Measurements from ENCODE around the gene B4GALT2. TPM values are rescaled to one million over a fixed set of nuclear protein-coding genes. Genes with fewer than 3 reads are reported as not detected.

B4GALT2 gene
- total RNA-seq, 1 donor from 2014 or later, result 66.3 TPM

DNA sequence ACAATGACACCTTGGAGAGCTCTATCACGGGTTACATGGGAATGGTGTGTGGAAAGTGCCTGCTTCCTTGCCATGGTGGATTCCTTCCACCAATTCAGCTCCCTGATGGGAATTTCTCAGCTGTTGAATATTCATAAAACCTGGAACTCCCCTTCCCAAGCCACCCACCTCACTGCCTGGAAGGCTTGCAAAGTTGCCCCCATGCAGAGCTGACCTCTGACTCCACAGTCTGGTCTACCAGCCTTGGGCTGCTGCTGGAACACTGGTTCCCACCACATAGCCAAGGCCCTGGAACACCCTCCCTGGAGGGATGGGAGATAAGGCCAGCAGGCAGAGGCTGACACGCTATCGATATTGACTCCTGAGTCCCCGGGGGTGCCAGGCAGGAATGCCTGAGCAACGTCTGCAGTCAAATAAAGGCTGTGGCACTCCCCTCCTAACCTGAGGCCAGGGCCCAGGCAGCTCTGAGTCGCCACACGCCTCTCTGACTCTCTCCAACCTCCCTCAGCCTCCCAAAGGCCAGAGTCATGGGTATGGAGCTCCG, 21.2 kb downstream of the B4GALT2 start:
- DNase-seq (ENCODE audit: low spot score), result no peak

DNA sequence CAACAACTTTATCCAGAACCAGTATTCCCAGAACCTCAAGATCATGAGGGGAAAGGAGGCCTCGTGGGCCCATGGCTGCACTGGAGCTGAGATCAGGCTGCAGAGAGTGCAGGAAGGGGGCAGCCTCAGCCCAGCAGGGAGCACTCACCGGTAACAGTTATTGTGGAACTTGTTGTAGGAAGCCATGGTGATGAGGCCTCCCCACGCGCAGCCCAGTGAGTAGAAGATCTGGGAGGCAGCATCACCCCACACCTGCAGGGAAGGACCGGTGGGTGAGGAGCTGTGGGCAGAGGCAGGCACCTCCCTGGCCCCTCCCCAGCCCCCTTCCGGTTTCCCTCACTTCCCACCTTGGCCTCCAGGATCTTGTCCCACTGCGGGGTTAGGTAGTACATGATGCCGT, 23.2 kb downstream of the B4GALT2 start:
- no peak for DNase-seq (ENCODE audit: low spot score)

DNA sequence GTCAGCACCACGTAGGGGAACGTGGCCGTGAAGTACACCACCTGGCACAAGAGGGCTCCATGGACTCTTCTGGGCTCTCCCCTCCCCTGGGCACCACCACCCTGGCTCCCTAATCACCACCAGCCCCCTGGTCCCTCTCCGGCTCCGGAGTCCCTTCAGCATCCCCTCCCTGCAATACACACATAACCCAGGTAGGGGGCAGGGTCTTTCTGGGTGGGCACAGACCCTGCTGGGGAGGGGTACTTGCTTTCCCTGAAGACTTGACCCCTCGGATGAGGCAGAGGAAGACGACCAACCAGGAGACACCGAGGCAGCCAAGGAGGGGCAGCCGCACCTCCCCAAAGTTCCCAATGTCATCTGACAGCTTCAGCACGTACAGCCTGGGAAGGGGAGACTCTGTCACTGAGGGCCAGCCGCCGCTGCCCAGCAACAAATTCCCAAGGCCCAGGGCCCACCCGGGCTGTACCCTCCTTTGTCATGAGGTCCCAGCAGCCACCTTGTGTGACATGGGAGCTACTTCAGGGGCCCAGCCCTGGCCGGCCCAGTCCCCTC, 23.7 kb downstream of the B4GALT2 start:
- no peak for DNase-seq (ENCODE audit: low spot score)

DNA sequence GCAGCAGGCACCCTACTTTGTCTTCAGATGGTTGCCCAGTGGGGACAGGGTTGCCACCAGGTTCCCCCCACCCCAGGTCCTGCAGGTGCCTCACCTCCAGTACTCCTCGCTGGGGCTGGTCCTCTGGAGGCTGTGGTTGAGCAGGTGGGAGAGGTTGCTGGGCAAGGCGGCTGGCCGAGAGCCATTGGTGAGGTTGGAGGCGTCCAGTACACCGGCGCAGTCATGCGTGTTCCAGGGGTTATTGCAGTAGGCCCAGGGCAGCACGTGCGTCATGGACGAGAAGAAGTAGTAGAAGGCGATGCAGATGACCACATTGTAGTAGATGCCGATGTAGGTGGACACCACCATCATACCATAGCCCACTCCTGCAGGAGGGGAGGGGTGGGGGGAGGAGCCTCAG, 29.2 kb downstream of the B4GALT2 start:
- DNase-seq (ENCODE audit: low spot score), result no peak

DNA sequence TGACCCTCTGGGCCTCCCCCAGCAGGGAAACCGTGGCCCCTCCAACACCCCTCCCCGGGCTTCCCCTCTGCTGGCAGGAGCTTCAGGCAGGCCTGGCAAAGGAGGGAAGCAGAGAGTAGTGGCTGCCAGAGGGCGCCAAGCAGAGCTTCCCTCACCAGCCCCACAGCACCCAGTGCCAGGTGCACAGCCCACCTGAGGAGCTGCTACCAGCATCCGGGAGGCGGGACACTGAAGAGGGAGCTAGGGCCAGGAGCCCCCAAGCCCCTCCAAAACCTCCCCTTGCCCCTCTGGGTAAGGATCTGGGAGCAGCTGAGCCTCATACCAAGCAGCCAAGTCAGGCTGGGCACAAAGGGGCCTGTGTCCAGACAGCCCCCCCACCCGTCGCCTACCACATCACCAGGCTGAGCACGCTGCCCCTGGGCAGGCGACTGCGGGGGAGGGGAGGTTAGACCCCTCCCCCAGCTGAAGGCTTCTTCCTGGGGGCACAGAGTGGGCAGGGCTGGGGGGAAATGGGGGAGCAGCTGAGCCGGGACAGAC, 32.0 kb downstream of the B4GALT2 start:
- DNase-seq (ENCODE audit: low spot score), result no peak

DNA sequence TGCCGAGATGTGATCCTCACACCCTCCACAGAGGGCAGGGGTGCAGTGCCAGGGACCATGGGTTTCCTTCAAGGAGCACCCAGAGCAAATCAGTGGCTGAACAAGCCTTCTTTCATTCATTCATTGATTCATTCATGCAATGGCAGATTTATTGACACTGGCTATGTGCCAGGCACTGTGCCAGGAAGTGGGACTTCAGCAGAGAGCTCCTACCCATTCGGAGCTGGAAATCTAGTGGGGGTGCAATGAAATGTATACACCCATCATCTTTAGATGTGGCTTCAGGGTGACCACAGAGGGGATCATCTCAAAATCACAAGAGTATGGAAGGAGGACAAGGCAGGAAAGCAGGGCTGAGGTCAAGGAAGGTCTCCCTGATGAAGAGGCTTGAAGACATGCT, 33.4 kb downstream of the B4GALT2 start:
- DNase-seq (ENCODE audit: low spot score), result no peak

DNA sequence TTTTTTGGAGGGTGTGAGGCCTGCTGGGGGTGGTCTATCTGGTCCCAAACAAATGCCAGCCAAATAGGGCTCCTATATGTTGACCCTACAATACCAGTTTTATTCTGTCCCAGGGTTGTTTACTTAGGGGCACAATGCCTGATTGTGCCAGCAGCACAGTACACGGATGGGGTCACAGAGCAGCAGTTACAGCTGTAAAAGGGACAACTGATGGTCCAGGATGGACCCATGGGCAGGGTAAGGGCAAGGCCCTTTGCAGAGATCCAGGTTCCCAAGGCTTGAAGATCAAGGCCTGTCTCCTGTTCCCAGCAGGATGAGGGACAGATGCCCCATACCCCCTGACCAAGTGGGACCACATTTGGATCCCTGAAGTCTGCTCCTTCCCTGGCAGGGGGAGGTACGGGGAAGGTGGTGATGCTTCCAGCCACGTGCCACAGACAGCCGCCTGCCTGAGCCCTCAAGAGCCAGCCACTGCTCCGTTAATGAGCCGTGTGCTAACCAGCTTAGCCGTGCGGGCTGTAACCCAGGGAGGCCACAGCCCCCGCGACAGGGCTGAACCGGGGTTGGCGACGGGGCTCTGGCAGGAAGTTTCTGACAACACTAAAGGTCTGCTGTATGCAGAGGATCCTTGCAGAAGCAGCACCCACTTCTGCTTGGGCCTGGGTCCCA, 34.1 kb downstream of the B4GALT2 start:
- no peak for DNase-seq (ENCODE audit: low spot score)

DNA sequence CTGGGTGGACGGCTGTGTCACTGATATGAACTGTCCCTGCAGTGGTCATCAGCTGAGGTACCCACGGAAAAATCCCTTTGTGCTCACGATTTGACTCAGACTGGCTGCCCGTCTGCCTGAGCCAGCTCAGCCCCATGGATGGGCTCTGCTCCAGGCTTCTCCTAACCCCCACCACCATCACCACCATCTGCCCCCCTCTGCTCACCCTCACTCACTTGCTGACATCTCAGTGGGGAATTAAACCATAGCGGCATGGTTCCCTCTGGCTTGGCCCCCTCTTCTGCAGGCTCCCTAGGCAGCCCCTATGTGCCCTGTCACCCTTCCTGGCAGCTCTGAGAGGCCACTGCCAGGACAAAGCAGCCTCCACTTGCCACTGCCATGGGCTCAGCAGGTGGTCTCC, 34.9 kb downstream of the B4GALT2 start:
- DNase-seq (ENCODE audit: low spot score), result no peak

DNA sequence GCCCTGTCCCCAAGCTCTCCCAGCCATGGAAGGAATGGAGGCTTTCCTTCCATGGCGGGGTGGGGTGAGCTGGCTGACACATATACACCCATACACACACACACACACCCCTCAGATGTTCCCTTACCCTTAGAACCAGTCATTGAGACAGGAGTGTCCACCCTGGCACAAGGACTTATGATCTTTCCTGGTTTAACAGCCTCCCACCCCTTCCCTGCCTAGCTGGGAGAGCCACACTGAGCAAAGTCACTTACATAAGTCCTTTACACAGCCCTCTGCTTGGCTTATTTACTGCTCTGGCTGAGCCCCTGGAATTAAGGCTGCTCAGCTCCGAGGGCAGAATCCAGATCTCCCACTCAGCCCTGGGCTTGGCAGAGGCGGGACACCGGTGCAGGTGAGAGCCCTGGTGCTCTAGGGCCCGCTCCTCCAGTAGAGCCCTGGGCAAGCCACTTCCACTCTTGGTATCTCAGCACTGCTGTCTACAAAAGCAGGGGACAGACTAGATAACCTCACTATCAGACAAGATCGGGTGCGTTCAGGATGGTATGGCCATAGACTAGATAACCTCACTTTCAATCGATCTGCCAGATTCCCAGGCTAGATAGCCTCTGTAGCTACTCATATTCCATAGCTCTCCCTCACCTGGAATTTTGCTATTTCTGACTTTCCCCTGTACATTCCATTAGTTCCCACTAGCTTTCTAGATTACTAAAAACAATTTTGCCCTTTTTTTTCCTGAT, 35.5 kb downstream of the B4GALT2 start:
- no peak for DNase-seq (ENCODE audit: low spot score)

DNA sequence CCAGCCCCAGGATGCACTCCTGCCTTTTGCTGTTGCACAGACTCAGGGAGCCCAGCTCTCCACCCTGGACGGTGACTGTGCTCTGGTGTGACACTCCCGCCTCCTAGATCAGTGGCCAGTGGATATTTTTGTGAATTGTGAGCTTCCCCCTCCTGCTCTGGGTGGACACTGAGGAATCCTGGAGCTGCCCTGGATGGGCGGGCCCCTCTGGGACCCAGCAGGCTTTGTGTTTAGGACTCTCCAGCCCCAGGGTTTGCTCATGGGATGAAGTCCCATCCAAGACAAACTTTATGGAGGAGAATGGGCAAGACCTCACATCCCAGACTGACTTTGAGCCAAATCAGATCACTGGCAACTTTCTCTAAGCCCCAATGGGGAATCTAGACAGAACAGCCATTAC, 36.2 kb downstream of the B4GALT2 start:
- DNase-seq (ENCODE audit: low spot score), result no peak

DNA sequence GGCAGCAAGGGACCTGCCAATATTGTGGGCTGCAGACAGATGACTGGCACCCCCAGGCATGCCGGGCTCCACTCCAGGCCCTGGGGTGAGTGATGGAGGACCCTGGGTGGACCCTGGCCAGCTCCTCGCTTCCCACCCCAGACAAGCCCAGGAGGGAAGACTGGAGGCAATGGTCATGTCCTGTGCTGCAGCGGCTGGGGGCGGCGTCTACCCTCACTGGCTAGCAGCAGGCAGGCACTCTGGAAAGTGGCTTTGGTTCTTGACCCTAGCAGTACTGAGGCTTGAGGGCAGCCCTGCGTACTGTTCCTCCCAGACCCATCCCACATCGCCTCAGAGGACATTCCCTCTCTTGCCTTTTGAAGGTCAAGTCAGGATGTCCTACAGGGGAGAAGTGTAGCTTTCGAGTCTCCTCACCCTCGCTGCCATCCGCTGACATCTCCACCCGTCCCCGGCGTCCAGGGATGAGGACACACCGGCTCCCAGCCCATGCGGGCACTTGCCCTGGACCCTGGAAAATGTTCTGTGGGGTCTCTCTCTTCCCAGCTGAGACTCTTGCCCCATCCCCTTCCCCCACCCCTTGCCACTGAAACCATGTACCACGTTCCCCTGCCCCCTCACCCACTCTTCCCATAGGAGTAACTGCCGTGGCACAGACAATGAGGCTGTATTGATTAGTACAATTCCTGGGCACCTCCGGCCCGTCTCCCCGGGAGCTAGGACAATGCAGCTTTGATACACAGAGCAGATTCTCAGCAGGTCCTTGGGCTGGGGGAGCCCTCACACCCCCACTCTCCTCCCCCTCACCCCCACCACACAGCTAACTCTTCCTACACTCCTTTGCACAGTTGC, 37.3 kb downstream of the B4GALT2 start:
- DNase-seq (ENCODE audit: low spot score), result no peak

DNA sequence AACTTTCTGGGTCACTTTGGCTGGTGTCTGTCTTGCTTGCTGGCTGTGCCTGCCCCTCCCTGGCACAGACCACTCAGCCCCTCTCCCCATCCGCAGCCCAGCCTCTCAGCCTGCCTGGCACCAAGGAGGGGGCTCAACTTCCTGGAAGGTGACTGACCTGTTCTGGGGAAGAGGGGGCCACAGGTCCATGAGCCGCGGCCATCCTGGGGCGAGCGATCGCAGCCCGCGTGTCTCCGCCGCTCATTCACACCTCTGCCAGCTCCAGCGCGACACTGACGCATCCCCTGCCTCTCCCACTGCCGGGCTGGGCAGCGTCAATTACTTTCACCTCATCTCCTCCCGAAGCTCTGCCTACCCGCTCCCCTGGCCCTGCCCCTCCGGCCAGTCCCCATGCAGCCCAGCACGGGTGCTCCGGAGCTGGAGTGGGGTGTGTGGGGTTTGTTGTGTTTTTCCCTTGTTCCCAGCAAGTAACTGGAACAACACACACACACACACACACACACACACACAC, 37.9 kb downstream of the B4GALT2 start:
- DNase-seq (ENCODE audit: low spot score), result no peak

DNA sequence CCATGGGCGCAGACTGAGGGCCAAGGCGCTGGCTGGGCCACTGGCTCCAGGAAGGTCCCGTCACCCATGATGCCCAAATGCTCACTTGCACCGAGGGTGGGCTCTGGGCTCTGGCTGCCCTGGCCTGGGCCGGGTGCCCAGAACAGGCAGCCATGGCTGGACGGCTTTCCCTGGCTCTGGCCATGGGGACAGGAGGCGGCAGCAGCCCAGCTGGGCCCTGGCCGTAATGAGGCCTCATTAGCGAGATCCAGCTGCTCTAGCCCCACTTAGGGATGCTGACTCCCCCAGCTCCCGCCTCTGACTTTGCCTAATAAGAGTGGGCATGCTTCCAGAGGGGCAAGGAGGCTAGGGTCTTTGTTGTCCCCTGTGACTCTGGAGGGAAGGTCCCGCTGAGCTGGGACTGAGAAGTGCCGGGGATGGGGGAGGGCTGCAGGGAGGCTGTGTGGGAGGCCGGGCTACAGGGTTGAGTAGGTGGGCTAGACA, 40.5 kb downstream of the B4GALT2 start:
- DNase-seq (ENCODE audit: low spot score), result no peak

DNA sequence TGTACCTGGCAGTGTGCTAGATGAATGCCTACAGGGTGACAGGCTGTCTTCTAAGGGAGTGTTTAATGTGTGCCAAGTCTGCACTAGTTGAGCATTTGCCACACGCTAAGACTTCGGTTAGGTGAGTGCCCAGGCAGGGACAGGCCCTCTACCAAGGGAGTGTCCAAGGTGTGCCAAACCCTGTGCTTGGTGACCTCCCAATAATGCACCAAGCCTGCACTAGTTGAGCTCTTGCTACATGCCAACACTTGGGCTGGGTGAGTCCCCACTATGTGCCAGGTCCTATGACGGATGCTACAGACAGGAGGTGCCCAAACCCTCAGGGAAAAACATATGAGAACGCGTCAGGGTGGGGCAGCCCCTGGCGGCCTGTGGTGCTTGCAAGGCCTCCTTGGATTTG, 41.5 kb downstream of the B4GALT2 start:
- DNase-seq (ENCODE audit: low spot score), result no peak

DNA sequence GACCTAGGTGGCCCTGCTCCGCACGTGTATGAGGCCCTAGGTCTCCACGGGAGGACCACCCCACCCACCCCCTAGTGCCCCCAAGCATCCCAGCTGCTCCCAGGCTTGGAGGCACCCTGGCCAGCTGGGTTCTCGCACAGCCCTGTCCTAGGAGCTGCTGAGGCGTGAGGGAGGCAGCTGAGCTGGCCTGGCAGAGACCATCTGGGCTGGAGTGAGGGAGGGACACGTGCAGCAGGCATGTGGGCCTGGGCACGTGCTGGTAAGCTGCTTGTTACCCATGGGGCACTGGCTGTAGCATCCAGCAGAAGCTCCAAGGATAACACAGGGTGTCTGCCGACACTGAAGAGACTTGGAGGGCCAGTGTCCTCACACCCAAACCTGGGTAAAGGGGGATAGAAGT, 42.1 kb downstream of the B4GALT2 start:
- no peak for DNase-seq (ENCODE audit: low spot score)

DNA sequence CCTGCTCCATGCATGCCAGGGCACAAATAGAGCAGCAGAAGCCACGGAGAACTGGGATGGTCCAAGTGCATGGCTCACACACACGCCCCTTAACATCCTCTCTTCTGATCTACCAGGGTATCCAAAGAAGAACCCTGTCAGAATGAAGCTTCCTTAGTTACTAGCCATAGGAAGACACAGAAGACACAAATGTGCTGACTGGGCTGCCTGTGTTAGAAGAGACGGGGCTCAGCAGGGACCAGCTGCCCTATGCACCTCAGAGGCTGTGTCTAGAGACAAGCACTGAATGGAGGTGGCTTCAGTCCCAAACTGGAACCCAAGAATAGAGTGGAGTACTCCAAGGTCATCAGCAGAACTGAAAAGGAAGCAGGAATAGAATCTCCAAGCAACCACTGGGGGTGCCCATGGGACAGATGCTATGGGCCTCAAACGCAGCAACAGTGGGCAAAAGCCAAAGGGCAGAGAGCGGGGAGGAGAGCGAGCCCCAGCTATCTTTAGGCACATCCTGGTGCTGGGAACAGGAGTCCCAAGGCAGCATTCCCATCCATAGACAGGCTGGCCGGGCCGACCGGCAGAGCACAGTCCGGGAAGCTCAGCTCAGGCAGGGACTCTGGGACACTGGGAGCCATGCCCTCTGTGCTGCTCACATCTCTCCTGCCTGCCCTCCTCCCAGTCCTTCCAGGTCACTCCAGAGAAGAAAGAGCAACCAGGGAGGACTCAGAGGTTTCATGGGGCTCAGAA, 42.7 kb downstream of the B4GALT2 start:
- DNase-seq (ENCODE audit: low spot score), result no peak

DNA sequence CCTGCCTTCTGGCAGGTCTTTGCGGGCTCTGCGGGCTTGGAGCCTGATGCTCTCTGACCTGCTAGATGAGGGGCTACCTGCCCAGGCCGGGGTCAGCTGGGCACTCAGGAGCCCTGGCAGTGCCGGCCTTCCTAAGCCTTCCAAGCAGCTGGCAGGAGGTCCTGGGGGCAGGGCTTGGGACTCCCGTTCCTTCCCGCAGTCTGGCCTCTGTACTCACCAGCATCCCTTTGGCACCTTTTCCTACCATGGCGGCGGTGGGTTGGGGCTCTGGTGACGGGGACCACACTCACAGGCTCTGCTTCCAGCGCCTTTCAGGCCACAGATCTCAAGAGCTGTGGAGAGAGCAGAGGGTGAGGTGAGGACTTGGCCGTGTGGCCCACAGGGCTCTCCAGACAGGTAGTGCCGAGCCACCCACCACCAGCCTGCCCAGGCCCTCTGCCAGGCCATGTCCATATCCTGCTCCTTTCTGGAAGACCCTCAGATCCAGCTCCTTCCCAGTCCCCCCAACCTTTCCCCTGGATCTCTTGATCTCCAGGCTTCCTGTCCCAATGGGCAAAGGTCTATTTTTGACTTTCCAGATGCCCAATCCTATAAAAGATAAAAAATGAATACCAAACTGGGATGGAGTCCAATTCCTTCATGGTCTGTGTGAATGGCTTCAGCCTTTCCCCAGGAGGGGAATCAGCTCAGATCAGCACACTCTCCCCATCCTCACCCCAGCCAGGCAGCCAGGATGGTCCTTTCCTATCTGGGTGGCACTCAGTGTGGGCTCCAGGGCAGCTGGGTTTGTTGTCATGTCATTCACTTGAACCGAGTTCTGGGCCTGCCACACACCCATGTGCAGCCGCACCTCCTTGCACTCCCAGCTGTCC, 45.3 kb downstream of the B4GALT2 start:
- DNase-seq (ENCODE audit: low spot score), result no peak

DNA sequence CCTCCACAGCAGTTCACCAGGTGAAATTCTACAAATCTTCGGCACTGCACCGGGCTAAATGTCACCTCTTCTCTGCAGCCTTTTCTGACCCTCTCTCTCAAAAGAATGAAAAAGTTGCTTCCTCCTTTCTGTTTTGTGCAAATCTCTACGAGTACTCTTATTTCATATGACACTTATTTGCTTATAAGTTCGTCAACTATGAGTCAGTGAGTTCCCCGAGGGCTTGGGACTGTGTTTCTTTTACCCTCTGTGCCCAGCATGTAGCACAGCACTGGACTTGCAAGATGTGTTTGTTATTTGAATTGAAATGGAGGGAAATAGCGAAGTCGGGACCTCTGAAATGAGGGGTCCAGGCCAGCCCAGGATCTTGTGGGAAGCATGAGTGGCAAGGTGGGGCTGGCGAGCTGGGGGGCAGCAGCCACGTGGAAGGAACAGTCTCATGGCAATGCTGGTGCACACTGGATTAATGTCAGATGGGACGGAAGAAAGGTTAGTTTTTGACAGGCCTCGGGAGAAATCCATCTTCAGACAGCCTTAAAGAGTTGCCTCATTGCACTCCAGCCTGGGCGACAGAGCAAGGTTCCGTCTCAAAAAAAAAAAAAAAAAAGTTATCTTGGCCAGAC, 46.0 kb downstream of the B4GALT2 start:
- no peak for DNase-seq (ENCODE audit: low spot score)

DNA sequence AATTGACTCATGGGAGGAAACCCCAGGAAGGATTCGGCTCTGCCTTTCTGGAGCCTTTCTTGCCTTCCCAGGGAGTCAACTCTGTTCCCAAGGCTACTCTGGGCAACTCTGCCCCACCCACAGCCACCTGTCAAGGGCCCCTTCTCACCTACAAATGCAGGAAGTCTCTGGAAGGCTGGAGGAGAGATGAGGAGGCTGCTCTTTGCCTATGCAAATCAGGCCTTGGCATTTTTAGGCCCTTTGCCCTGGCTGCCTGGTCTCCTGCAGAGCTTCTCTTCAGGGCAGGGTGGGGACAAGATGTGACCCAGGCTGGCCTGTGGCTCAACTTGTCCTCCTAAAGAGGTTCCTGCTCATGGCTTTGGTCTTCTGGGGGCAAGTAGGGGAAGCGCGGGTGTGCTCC, 46.8 kb downstream of the B4GALT2 start:
- DNase-seq (ENCODE audit: low spot score), result no peak
